WI38 (cell line): ENCODE results near the gene TXNIP.

Experiments
- H3K4me3 ChIP-seq: 2 replicates; pipeline ENCODE4 v1.5.1; 2011; ENCODE audit warnings: low read depth, mild to moderate bottlenecking, control low read depth, low read length
- TF ChIP-seq, protein P1 (sequence below): IDR thresholded peaks from 2 replicates; pipeline ENCODE4 v1.5.1; 2012; ENCODE audit warnings: low read depth, mild to moderate bottlenecking, control low read depth, low read length

The TXNIP gene

DNA sequence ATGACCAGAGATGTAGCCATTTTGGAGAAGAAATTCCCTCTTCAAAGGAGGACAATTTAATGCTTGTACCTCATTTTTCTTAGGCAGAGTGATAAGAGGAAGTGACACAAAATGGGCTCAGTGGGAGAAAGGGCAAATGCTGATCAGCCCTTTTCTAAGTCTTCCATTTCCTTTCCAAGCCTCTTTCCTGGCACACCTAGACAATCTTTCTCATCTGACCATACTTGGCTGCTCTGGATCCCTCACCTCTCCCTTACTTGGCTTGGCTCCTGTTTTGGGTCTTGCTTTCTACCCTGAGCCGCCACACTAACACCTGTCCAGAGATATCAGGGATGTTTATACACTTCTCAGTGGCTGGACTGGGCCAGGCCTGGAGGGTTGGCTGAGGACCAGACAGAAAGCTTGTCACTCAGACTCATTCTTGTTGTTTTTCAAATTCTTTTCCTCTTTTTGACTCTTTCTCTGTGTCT, 13.1 kb downstream of the TXNIP start:
- H3K4me3 ChIP-seq, result no peak overlapping the region
- TF ChIP-seq, protein P1, sequence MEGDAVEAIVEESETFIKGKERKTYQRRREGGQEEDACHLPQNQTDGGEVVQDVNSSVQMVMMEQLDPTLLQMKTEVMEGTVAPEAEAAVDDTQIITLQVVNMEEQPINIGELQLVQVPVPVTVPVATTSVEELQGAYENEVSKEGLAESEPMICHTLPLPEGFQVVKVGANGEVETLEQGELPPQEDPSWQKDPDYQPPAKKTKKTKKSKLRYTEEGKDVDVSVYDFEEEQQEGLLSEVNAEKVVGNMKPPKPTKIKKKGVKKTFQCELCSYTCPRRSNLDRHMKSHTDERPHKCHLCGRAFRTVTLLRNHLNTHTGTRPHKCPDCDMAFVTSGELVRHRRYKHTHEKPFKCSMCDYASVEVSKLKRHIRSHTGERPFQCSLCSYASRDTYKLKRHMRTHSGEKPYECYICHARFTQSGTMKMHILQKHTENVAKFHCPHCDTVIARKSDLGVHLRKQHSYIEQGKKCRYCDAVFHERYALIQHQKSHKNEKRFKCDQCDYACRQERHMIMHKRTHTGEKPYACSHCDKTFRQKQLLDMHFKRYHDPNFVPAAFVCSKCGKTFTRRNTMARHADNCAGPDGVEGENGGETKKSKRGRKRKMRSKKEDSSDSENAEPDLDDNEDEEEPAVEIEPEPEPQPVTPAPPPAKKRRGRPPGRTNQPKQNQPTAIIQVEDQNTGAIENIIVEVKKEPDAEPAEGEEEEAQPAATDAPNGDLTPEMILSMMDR, result no peak

DNA sequence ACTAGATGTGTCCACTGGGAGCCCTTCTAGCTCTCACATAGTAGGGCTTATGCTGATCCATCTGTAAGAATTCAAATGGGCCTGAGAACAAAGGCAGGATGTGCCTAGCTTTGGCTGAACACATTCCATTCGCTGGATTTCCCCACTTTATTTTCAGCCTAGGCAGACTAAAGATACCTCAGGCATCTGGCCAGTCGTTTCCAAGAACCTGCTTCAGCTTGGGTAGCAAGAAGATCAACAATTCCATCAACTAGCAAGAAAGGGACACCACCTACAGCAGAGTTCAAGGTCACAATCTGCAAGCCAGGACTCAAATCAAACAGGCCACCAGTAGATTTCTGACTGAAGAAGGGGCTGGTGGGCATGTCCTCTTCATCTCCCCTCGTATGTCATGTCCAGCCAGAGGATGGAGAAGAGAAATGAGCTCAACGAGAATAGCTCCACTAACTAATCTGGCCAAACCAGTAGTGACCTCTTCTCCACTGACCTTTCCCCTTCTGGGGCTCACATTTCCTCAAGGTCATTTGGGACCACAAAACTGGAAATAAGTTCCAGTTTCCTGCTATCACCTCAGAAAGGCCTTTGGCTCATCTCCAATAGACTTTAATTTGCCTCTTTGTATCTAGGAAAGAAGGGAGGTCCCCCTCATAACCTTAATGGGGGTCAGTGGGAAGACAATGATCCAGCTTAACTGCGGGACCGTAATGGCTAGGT, 14.2 kb downstream of the TXNIP start:
- H3K4me3 ChIP-seq, result no peak overlapping the region
- TF ChIP-seq, protein P1, result no peak

DNA sequence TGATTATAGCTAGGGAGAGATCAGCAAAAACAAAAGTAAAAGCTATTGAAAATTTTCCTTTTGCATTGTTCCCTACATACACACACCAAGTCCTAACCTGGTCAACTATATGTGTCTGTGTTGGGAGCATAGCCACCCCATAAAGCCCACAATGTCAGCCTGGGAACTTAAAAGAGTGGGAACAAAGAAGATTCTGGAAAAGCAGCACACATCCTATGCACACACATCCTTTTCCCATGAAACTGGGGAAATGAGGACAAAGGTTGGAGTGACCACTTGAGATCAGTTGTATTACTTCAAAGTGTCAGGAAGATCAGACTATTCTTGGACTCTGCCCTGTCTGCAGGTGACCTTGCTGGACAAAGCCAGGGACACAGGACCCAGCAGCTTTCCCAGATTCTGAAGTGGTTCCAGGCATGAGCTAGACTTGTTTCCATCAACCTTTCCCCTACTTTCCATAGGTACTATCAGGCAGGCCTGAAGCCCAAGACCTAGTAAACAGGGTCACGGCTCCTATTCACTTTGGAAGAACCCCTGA, 15.9 kb downstream of the TXNIP start:
- TF ChIP-seq, protein P1, result no peak
- H3K4me3 ChIP-seq, result no peak overlapping the region

DNA sequence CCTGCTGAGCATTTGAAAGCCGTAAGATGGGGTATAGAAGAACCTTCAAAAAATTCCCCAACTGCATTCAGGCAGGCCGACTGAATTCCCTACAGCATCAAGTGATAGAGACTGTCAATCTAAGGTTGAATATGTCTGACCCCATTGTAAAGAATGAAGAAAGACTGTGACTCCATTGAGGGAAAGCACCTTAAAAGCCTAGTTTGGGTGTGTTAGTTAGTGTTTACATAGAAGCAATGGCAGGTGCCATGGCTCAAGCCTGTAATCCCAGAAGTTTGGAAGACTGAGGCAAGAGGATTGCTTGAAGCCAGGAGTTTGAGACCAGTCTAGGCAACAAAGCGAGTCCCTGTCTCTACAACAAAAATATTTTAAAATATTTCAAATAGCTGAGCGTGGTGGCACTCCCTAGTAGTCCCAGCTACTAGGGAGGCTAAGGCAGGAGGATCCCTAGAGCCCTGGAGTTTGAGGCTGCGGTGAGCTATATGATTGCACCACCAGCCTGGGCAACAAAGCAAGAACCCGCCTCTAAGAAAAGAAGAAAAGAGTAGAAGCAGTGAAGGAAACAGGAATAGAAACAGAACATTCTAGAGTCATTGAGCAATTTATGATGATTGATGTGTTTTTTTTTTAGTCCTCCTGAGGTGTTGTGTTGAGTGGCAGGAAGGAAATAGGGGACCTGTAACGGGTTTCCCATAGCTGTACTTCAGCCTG, 16.5 kb downstream of the TXNIP start:
- H3K4me3 ChIP-seq, result no peak overlapping the region
- TF ChIP-seq, protein P1, result no peak

DNA sequence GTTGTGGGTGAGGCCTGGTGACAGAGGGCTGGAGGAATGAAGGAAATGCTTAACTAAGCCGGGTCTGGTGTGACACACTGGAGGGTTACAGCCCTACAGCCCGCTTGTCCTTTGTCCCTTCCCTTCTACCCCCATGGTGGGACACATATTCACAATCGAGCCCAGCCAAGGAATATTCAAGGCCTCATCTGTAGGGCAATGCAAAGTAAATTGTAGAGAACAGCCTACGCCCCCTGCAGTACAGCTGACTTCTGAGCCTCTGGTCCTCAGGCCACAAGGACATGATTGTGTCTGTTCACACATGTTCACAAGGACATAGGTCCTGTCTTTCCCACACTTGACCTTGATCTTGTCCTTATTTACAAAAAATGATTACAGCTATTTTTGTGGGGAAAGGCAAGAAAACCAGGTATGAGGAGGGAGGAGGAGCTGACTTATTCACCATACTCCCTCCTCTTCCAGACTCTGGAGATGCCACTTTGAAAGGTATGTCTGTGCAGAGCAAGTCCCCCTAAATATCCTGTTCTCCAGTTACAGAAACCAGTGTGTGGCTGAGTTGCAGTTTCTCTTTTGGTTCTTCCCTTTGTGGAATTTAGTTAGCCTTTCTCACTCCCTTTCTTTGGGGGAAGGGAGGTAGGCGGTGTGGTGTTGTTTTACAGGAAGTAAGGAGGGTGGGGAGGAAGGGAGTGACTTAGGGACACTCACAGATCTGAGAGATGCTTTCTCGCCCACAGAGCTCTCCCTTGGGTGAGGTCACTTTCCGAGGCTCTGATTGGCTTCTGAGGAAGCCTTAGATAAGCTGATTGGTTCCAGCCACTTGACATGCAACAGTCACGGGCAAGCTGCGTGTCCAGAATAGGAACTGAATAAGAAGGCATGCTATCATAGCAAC, 17.3 kb downstream of the TXNIP start:
- TF ChIP-seq, protein P1, result peak; percentile 27; the same call in 1 of the 2 replicates
- H3K4me3 ChIP-seq, result peak overlapping the region; percentile 51

DNA sequence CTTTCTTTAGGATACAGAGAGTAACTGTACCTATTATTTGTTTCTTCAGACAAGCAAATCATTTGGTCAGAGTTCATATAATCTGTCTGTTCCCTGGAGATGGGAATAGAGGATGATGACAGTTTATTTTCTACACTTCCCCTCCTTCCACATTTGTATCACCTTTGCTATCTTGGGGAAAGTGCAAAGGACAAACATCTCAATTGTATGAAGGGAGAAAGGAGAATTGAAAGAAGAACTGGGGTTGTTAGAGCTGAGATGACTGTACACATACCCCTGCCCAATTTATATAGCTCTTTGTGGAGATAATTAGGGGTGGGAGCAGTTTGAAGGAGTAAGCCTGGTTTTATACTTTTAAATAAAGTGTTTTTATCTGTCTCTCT, 17.9 kb downstream of the TXNIP start:
- TF ChIP-seq, protein P1, result no peak
- peak overlapping the region; percentile 51 for H3K4me3 ChIP-seq
